A549 (cell line): ENCODE results near the gene MAPKAPK5. TPM values are rescaled to one million over a fixed set of nuclear protein-coding genes. Genes with fewer than 3 reads are reported as not detected.

Source experiments
- ATAC-seq, 2 experiments: fragments of 200-7000 bp in 1 of 2; fragments of >200 bp in 1 of 2; cut with Nextera tagmentation in 1 of 2; cut with Tn5 transposase in 1 of 2; 3 replicates each; pipeline versions ENCODE4 v1.8.0 to v1.9.1; 2018 to 2020; ENCODE audit warnings: mild to moderate bottlenecking in 1 of 2, moderate library complexity in 1 of 2
- CTCF ChIA-PET: fragments of 300-600 bp; sonication (Branson Sonifier 250); formaldehyde crosslinking; extraction: SDS; loops from one replicate; lab custom pipeline; 2021; ENCODE audit warnings: antibody characterized with exemption, inconsistent platforms; lab: Yijun Ruan, JAX
- POLR2A ChIA-PET: fragments of 350-600 bp; formaldehyde crosslinking; extraction: SDS; loops from one replicate; lab custom pipeline; 2021; ENCODE audit warnings: antibody characterized with exemption, inconsistent platforms; lab: Yijun Ruan, JAX
- DNase-seq, 2 experiments: peaks; one replicate each; pipeline versions ENCODE4 v3.0.0 to v3.0.0-alpha.2; 2011 to 2016; ENCODE audit warnings: low read depth in 1 of 2, low spot score in 1 of 2
- FAIRE-seq: peaks from 2 replicates; lab custom pipeline; 2011; peaks lifted over from hg19 to GRCh38; lab: Jason Lieb, UNC
- H3K27ac ChIP-seq, 2 experiments: fragments of >200 bp; sonication (Bioruptor Twin); formaldehyde crosslinking; 3 replicates each; pipeline ENCODE4 v1.5.1; 2016 to 2017
- H3K4me1 ChIP-seq: fragments of >200 bp; sonication (Bioruptor Twin); formaldehyde crosslinking; 3 replicates; pipeline ENCODE4 v1.6.1; 2016
- H3K4me2 ChIP-seq: fragments of >200 bp; sonication (Bioruptor Twin); formaldehyde crosslinking; 3 replicates; pipeline ENCODE4 v1.6.1; 2016
- H3K4me3 ChIP-seq: fragments of >200 bp; sonication (Bioruptor Twin); formaldehyde crosslinking; 3 replicates; pipeline ENCODE4 v1.5.1; 2016
- H3K9me3 ChIP-seq: fragments of >200 bp; sonication (Bioruptor Twin); formaldehyde crosslinking; 3 replicates; pipeline ENCODE4 v1.6.1; 2016
- CTCF ChIP-seq: fragments of >200 bp; sonication (Bioruptor Twin); formaldehyde crosslinking; IDR thresholded peaks from 3 replicates; pipeline ENCODE4 v1.5.1; 2016
- EHF ChIP-seq: fragments of 250-450 bp; sonication (Bioruptor Pico); IDR thresholded peaks from 2 replicates; pipeline ENCODE4 v1.5.0; 2020; ENCODE audit warnings: mild to moderate bottlenecking
- ELK1 ChIP-seq: fragments of 150-350 bp; IDR thresholded peaks from 2 replicates; pipeline ENCODE4 v1.6.1; 2014; ENCODE audit warnings: low read depth, mild to moderate bottlenecking, low read length
- FOXS1 ChIP-seq: fragments of 250-450 bp; sonication (Bioruptor Pico); IDR thresholded peaks from 2 replicates; pipeline ENCODE4 v1.5.0; 2020; ENCODE audit warnings: mild to moderate bottlenecking, moderate library complexity
- HES2 ChIP-seq: fragments of >200 bp; sonication (Bioruptor Twin); formaldehyde crosslinking; IDR thresholded peaks from 2 replicates; pipeline ENCODE4 v1.6.1; 2016
- HEYL ChIP-seq: fragments of 250-450 bp; sonication (Bioruptor Pico); IDR thresholded peaks from 2 replicates; pipeline ENCODE4 v1.8.0; 2021; ENCODE audit warnings: mild to moderate bottlenecking, moderate library complexity
- HMGXB4 ChIP-seq: fragments of 250-450 bp; sonication (Bioruptor Pico); IDR thresholded peaks from 2 replicates; pipeline ENCODE4 v1.5.0; 2021; ENCODE audit warnings: mild to moderate bottlenecking, moderate library complexity, borderline replicate concordance
- HOXB13 ChIP-seq: fragments of 250-450 bp; sonication (Bioruptor Pico); IDR thresholded peaks from 2 replicates; pipeline ENCODE4 v1.5.0; 2020; ENCODE audit warnings: low read depth, mild to moderate bottlenecking, moderate library complexity
- JUNB ChIP-seq: fragments of >200 bp; sonication (Bioruptor Twin); formaldehyde crosslinking; IDR thresholded peaks from 2 replicates; pipeline ENCODE4 v1.6.1; 2016
- KDM5A ChIP-seq: fragments of 200-600 bp; sonication (generic); IDR thresholded peaks from 2 replicates; pipeline ENCODE4 v1.6.1; 2016; ENCODE audit warnings: antibody characterized with exemption, mild to moderate bottlenecking
- MAX ChIP-seq: IDR thresholded peaks from 2 replicates; pipeline ENCODE4 v1.6.1; 2012
- MYC ChIP-seq: IDR thresholded peaks from 2 replicates; pipeline ENCODE4 v1.6.1; 2012; ENCODE audit warnings: mild to moderate bottlenecking, inconsistent platforms, low read length, improper control_type of control experiment, borderline replicate concordance
- POLR2A ChIP-seq: IDR thresholded peaks from 2 replicates; pipeline ENCODE4 v1.6.1; 2012; ENCODE audit warnings: mild to moderate bottlenecking, low read length
- RAD21 ChIP-seq, 2 experiments: fragments of >200 bp in 1 of 2; sonication (Bioruptor Twin) in 1 of 2; formaldehyde crosslinking in 1 of 2; IDR thresholded peaks in 1 of 2; conservative IDR thresholded peaks in 1 of 2; 2 replicates in 1 of 2; 3 replicates in 1 of 2; pipeline ENCODE4 v1.6.1; 2012 to 2018; ENCODE audit warnings: inconsistent platforms in 1 of 2
- RARB ChIP-seq: fragments of 250-450 bp; sonication (Bioruptor Pico); IDR thresholded peaks from 2 replicates; pipeline ENCODE4 v1.8.0; 2021; ENCODE audit warnings: mild to moderate bottlenecking, moderate library complexity
- REST ChIP-seq: fragments of 200-600 bp; sonication (generic); IDR thresholded peaks from 2 replicates; pipeline ENCODE4 v1.6.1; 2016; ENCODE audit warnings: antibody characterized with exemption, mild to moderate bottlenecking, moderate library complexity
- RNF2 ChIP-seq: fragments of 200-600 bp; sonication (generic); IDR thresholded peaks from 2 replicates; pipeline ENCODE4 v1.6.1; 2016; ENCODE audit warnings: low read depth, mild to moderate bottlenecking, antibody characterized with exemption, moderate library complexity, borderline replicate concordance
- SREBF2 ChIP-seq: fragments of 450-650 bp; IDR thresholded peaks from 2 replicates; pipeline ENCODE4 v1.6.1; 2014; ENCODE audit warnings: mild to moderate bottlenecking, moderate library complexity
- TP53 ChIP-seq: fragments of 250-450 bp; sonication (Bioruptor Pico); IDR thresholded peaks from 2 replicates; pipeline ENCODE4 v1.5.0; 2021; ENCODE audit warnings: mild to moderate bottlenecking, moderate library complexity
- WGBS: methylation state at CpG from one replicate; pipeline ENCODE4 v1.1.6; 2017; ENCODE audit errors: missing lambda C conversion rate; 5-methylcytosine and 5-hydroxymethylcytosine counted together
- polyA plus RNA-seq, 4 experiments: library from polyadenylated mRNA; depleted of rRNA in 3 of 4; stranded (reverse); fragments of >200 nt; fragmentation: RNase III in 1 of 4; extraction: RNeasy Plus Mini Kit Qiagen cat#74134 plus additional on column Dnase treatment in 1 of 4; gene quantifications; 2 replicates in 3 of 4; 3 replicates in 1 of 4; pipeline ENCODE4 v1.2.3, GENCODE V29; 2011 to 2017
- TF ChIP-seq, protein P1 (sequence below): fragments of >200 bp; sonication (Bioruptor Twin); formaldehyde crosslinking; IDR thresholded peaks from 3 replicates; pipeline ENCODE4 v1.6.1; 2016

The MAPKAPK5 gene
- polyA plus RNA-seq, 2 of the 4 experiments (the other 2 are of a cell fraction) = 33.9 to 69.5 TPM

DNA sequence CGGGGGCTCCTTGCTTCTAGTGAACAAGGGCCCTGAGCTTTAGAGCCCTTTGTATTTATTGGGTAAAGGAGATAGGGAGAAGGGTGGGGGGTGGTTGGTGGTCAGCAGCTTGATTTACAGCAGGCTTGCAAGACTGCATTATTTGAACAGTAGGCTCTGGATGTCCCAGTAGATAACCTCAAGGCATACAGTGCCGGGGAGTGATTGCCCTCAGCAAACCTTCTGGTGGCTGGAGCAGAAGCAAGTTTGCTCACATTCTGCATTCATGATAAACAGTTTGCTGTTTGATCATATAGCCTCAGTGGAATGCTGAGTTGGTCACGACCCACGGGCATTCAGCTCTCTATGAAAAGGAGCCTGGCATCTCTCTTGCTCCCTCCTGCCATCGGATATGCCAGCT, 16.5 kb upstream of the MAPKAPK5 start (continued):
- TF ChIP-seq REST = no peak
- TF ChIP-seq, protein P1, sequence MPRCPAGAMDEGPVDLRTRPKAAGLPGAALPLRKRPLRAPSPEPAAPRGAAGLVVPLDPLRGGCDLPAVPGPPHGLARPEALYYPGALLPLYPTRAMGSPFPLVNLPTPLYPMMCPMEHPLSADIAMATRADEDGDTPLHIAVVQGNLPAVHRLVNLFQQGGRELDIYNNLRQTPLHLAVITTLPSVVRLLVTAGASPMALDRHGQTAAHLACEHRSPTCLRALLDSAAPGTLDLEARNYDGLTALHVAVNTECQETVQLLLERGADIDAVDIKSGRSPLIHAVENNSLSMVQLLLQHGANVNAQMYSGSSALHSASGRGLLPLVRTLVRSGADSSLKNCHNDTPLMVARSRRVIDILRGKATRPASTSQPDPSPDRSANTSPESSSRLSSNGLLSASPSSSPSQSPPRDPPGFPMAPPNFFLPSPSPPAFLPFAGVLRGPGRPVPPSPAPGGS = no peak
- no peak for TF ChIP-seq JUNB
- TF ChIP-seq RNF2 = no peak
- TF ChIP-seq POLR2A = no peak
- no peak for TF ChIP-seq HES2

DNA sequence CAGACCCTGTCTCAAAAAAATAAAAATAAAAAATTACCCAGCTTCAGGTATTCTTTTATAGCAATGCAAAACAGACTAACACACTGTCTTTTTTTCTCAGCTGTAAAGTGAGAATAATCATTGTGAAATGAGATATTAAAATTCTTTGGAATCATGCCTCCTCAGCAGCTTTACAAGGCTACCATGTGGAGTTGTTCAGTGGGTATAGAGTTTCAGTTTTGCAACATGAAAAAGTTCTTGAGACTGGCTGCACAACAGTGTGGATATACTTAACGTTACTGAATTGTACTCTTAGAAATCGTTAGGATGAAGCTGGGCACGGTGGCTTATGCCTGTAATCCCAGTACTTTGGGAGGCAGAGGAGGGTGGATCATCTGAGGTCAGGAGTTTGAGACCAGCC, 15.7 kb upstream of the MAPKAPK5 start:
- FAIRE-seq (no peak), ATAC-seq (no peak), DNase-seq (no peak)
- H3K4me3 ChIP-seq = no peak overlapping the region
- TF ChIP-seq HMGXB4 (CRISPR knock-in tag) (no peak), FOXS1 (CRISPR knock-in tag) (no peak), KDM5A (no peak), SREBF2 (no peak), MAX (no peak), TP53 (CRISPR knock-in tag) (no peak), MYC (no peak), RARB (no peak), HEYL (no peak), CTCF (no peak), EHF (CRISPR knock-in tag) (no peak), HES2 (no peak), ELK1 (no peak), HOXB13 (CRISPR knock-in tag) (no peak), RAD21 (conservative IDR thresholded peaks at IDR 0.05 in 1 of 2, IDR thresholded peaks at IDR 0.05 in 1 of 2) (no peak)
- POLR2A ChIA-PET = no interaction called here
- CTCF ChIA-PET = interaction anchor here (0.6 to 2.5 kb wide), 6 partner anchors 10 to 1473 kb away, joined by 3 to 12 read pairs (median 3); no protein-coding TSS in a partner anchor
- no peaks in the 10 kb centered on the region for H3K4me1 ChIP-seq
- no peak overlapping the region for H3K4me2 ChIP-seq
- 30% methylated on average over 3 of the region's 3 CpGs for WGBS
- no peaks in the 10 kb centered on the region for H3K9me3 ChIP-seq
- no peak overlapping the region for H3K27ac ChIP-seq
